HepG2 (cell line): ENCODE data around the gene SYVN1. TPM values are rescaled to one million over a fixed set of nuclear protein-coding genes. Genes with fewer than 3 reads are reported as not detected.
A peak's percentile ranks its signal among the peaks of the same experiment; 100 is the strongest.

Experiments
- BRD4 ChIP-seq: sonication (generic); formaldehyde crosslinking; IDR thresholded peaks from 2 replicates; pipeline ENCODE4 v1.4.0; 2020; ENCODE audit warnings: missing genetic modification reagents
- DBP ChIP-seq: sonication (generic); formaldehyde crosslinking; IDR thresholded peaks from 2 replicates; pipeline ENCODE4 v1.4.0; 2020; ENCODE audit warnings: missing genetic modification reagents; ENCODE audit errors: not compliant biosample characterization
- E2F5 ChIP-seq: sonication (generic); formaldehyde crosslinking; conservative IDR thresholded peaks from 2 replicates; pipeline ENCODE4 v1.4.0; 2020; ENCODE audit warnings: missing genetic modification reagents
- FOXA1 ChIP-seq, 2 experiments: fragments of 450-650 bp in 1 of 2; sonication (generic) in 1 of 2; formaldehyde crosslinking in 1 of 2; IDR thresholded peaks; 2 replicates each; pipeline versions ENCODE4 v1.4.0 to v1.6.1; 2016 to 2020; ENCODE audit warnings: missing genetic modification reagents in 1 of 2
- FOXM1 ChIP-seq: sonication (generic); formaldehyde crosslinking; IDR thresholded peaks from 2 replicates; pipeline ENCODE4 v1.5.0; 2020; ENCODE audit warnings: missing genetic modification reagents
- GFI1 ChIP-seq: sonication (generic); formaldehyde crosslinking; IDR thresholded peaks from 2 replicates; pipeline ENCODE4 v1.5.0; 2020; ENCODE audit warnings: missing genetic modification reagents, mild to moderate bottlenecking, borderline replicate concordance
- GRHL1 ChIP-seq: sonication (generic); formaldehyde crosslinking; conservative IDR thresholded peaks from 2 replicates; pipeline ENCODE4 v1.8.0; 2022; ENCODE audit warnings: missing genetic modification reagents
- HIVEP1 ChIP-seq: sonication (generic); formaldehyde crosslinking; IDR thresholded peaks from 2 replicates; pipeline ENCODE4 v1.4.0; 2020; ENCODE audit warnings: mild to moderate bottlenecking, missing genetic modification reagents
- HMG20A ChIP-seq: IDR thresholded peaks from 2 replicates; pipeline ENCODE4 v1.6.1; 2016; ENCODE audit warnings: borderline replicate concordance
- MEIS1 ChIP-seq: sonication (generic); formaldehyde crosslinking; IDR thresholded peaks from 2 replicates; pipeline ENCODE4 v1.9.0; 2021; ENCODE audit warnings: mild to moderate bottlenecking, missing genetic modification reagents, moderate library complexity, borderline replicate concordance
- PHF8 ChIP-seq: sonication (generic); formaldehyde crosslinking; IDR thresholded peaks from 2 replicates; pipeline ENCODE4 v1.5.0; 2020; ENCODE audit warnings: missing genetic modification reagents
- TBX3 ChIP-seq: fragments of 450-650 bp; IDR thresholded peaks from 2 replicates; pipeline ENCODE4 v1.6.1; 2017; ENCODE audit warnings: antibody characterized with exemption, mild to moderate bottlenecking, inconsistent platforms, borderline replicate concordance
- THYN1 ChIP-seq: sonication (generic); formaldehyde crosslinking; IDR thresholded peaks from 2 replicates; pipeline ENCODE4 v1.8.1; 2023; ENCODE audit warnings: low read depth, mild to moderate bottlenecking, moderate library complexity, missing genetic modification reagents, borderline replicate concordance
- TSC22D2 ChIP-seq: sonication (generic); formaldehyde crosslinking; IDR thresholded peaks from 2 replicates; pipeline ENCODE4 v1.5.1; 2020; ENCODE audit warnings: missing genetic modification reagents, mild to moderate bottlenecking, borderline replicate concordance
- YEATS4 ChIP-seq: sonication (generic); formaldehyde crosslinking; IDR thresholded peaks from 2 replicates; pipeline ENCODE4 v1.4.0; 2020; ENCODE audit warnings: missing genetic modification reagents, borderline replicate concordance
- ZBTB21 ChIP-seq: sonication (generic); formaldehyde crosslinking; IDR thresholded peaks from 2 replicates; pipeline ENCODE4 v1.4.0; 2020; ENCODE audit warnings: missing genetic modification reagents
- ZMAT3 ChIP-seq: sonication (generic); formaldehyde crosslinking; conservative IDR thresholded peaks from 2 replicates; pipeline ENCODE4 v1.7.0; 2021; ENCODE audit warnings: missing genetic modification reagents
- ZNF326 ChIP-seq: sonication (generic); formaldehyde crosslinking; IDR thresholded peaks from 2 replicates; pipeline ENCODE4 v1.4.0; 2020; ENCODE audit warnings: missing genetic modification reagents, borderline replicate concordance
- ZNF34 ChIP-seq: sonication (generic); formaldehyde crosslinking; IDR thresholded peaks from 2 replicates; pipeline ENCODE4 v1.4.0; 2020; ENCODE audit warnings: mild to moderate bottlenecking, missing genetic modification reagents, borderline replicate concordance
- ZNF549 ChIP-seq: sonication (generic); formaldehyde crosslinking; IDR thresholded peaks from 2 replicates; pipeline ENCODE4 v1.5.0; 2020; ENCODE audit warnings: missing genetic modification reagents
- ZNF766 ChIP-seq: sonication (generic); formaldehyde crosslinking; IDR thresholded peaks from 2 replicates; pipeline ENCODE4 v1.5.0; 2020; ENCODE audit warnings: missing genetic modification reagents, borderline replicate concordance
- polyA plus RNA-seq, 8 experiments: library from polyadenylated mRNA; depleted of rRNA in 3 of 8; stranded (reverse) in 7 of 8; unstranded in 1 of 8; fragments of >200 nt; fragmentation: Illumina TruSeq in 4 of 8; extraction: Trizol in 4 of 8; gene quantifications; 2 replicates each; pipeline versions ENCODE4 v1.2.1 to v1.2.3, GENCODE V29; 2011 to 2016; ENCODE audit warnings: low read depth in 4 of 8, missing spikeins in 1 of 8, mixed read lengths in 1 of 8; ENCODE audit not compliant: insufficient read depth in 1 of 8
- total RNA-seq, 5 experiments: library from RNA; depleted of rRNA; stranded (reverse); fragments of >200 nt; fragmentation: Illumina TruSeq; extraction: Trizol; gene quantifications; 2 replicates each; pipeline ENCODE4 v1.2.3, GENCODE V29; 2016; ENCODE audit warnings: low read depth in 1 of 5
- TF ChIP-seq, protein P1 (sequence below): sonication (generic); formaldehyde crosslinking; IDR thresholded peaks from 2 replicates; pipeline ENCODE4 v1.4.0; 2020; ENCODE audit warnings: missing genetic modification reagents, borderline replicate concordance

The SYVN1 gene
- total and polyA plus RNA-seq, 2 of the 13 experiments (the other 11 are each of a cell fraction or from before 2014, with no cell fraction given): 10.3 to 22.5 TPM

- TF ChIP-seq, protein P1, sequence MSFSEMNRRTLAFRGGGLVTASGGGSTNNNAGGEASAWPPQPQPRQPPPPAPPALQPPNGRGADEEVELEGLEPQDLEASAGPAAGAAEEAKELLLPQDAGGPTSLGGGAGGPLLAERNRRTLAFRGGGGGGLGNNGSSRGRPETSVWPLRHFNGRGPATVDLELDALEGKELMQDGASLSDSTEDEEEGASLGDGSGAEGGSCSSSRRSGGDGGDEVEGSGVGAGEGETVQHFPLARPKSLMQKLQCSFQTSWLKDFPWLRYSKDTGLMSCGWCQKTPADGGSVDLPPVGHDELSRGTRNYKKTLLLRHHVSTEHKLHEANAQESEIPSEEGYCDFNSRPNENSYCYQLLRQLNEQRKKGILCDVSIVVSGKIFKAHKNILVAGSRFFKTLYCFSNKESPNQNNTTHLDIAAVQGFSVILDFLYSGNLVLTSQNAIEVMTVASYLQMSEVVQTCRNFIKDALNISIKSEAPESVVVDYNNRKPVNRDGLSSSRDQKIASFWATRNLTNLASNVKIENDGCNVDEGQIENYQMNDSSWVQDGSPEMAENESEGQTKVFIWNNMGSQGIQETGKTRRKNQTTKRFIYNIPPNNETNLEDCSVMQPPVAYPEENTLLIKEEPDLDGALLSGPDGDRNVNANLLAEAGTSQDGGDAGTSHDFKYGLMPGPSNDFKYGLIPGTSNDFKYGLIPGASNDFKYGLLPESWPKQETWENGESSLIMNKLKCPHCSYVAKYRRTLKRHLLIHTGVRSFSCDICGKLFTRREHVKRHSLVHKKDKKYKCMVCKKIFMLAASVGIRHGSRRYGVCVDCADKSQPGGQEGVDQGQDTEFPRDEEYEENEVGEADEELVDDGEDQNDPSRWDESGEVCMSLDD (CRISPR knock-in tag): no peak
- TF ChIP-seq MEIS1 (CRISPR knock-in tag) (peak; percentile 60; the same call in 1 of the 2 replicates), FOXA1 (IDR thresholded peaks at IDR 0.05) (no peak), FOXA1 (CRISPR knock-in tag; IDR thresholded peaks at IDR 0.05) (peak; percentile 67), GFI1 (CRISPR knock-in tag) (peak; percentile 65), YEATS4 (peak; percentile 82), ZBTB21 (CRISPR knock-in tag) (no peak), TSC22D2 (no peak), ZMAT3 (CRISPR knock-in tag) (peak; percentile 75), GRHL1 (CRISPR knock-in tag) (no peak), BRD4 (CRISPR knock-in tag) (peak; percentile 67; the same call in 1 of the 2 replicates), ZNF326 (CRISPR knock-in tag) (no peak), E2F5 (CRISPR knock-in tag) (peak; percentile 70; the same call in 1 of the 2 replicates), HMG20A (CRISPR knock-in tag) (no peak), PHF8 (CRISPR knock-in tag) (peak; percentile 97), ZNF766 (CRISPR knock-in tag) (no peak), HIVEP1 (peak; percentile 52; the same call in 1 of the 2 replicates), THYN1 (no peak), FOXM1 (no peak), DBP (CRISPR knock-in tag) (no peak), ZNF34 (no peak; the same call in 1 of the 2 replicates), ZNF549 (CRISPR knock-in tag) (no peak), TBX3 (peak; percentile 57; the same call in 1 of the 2 replicates)
These were observed 38.1 kb downstream of the SYVN1 start, which contains the start of gene VPS51 (continued) for GRCh38 chr11:65095974-65096806.
